Tibial nerve (tissue), 4 donors: ENCODE results near the gene GLRA1.

Experiments used
- EP300 ChIP-seq, 2 donors: sonication (generic); formaldehyde crosslinking; IDR thresholded peaks; one replicate each; pipeline ENCODE4 v1.6.1; 2017; ENCODE audit warnings: antibody characterized with exemption in 2 of 2, mild to moderate bottlenecking in 1 of 2
- POLR2A ChIP-seq, 2 donors: fragments of 450-650 bp; IDR thresholded peaks; one replicate each; pipeline ENCODE4 v1.6.1; 2017; ENCODE audit warnings: antibody characterized with exemption in 2 of 2, mild to moderate bottlenecking in 2 of 2, moderate library complexity in 2 of 2
- TF ChIP-seq, protein P1 (sequence below), 5 experiments: fragments of 200-600 bp in 3 of 5; fragments of 450-650 bp in 2 of 5; sonication (generic) in 3 of 5; IDR thresholded peaks; one replicate each; pipeline ENCODE4 v1.5.1; 2016 to 2019; ENCODE audit warnings: antibody characterized with exemption in 5 of 5, mild to moderate bottlenecking in 3 of 5, moderate library complexity in 2 of 5

DNA sequence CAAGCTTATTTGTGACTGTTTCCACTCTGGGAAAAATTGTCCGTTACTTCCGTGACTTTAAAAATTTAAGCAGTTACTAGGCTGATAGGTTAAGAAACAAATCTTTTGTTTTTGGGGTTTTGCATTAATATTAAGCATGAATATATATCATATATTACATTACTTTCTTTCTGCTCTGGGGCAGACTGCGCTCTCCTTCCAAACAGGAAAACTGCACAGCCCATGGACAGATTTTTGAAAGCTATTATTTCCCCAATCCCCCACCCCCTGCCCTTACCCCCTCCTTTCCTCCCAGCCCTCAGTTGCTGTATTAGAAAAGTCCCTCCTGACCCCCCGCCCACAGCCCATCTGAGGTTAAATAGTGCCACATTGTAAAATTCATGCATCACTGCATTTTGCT is 102.5 kb downstream of the GLRA1 start:
- TF ChIP-seq, protein P1, sequence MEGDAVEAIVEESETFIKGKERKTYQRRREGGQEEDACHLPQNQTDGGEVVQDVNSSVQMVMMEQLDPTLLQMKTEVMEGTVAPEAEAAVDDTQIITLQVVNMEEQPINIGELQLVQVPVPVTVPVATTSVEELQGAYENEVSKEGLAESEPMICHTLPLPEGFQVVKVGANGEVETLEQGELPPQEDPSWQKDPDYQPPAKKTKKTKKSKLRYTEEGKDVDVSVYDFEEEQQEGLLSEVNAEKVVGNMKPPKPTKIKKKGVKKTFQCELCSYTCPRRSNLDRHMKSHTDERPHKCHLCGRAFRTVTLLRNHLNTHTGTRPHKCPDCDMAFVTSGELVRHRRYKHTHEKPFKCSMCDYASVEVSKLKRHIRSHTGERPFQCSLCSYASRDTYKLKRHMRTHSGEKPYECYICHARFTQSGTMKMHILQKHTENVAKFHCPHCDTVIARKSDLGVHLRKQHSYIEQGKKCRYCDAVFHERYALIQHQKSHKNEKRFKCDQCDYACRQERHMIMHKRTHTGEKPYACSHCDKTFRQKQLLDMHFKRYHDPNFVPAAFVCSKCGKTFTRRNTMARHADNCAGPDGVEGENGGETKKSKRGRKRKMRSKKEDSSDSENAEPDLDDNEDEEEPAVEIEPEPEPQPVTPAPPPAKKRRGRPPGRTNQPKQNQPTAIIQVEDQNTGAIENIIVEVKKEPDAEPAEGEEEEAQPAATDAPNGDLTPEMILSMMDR (IDR thresholded peaks at IDR 0.05) = no peak
- TF ChIP-seq EP300 (IDR thresholded peaks at IDR 0.05) (no peak), POLR2A (IDR thresholded peaks at IDR 0.05) (no peak)
